Measurements from ENCODE around the gene MAP1LC3B. TPM values are rescaled to one million over a fixed set of nuclear protein-coding genes. Genes with fewer than 3 reads are reported as not detected.

MAP1LC3B gene
- total RNA-seq, 1 experiment from 2014 or later: 56.0 TPM

DNA sequence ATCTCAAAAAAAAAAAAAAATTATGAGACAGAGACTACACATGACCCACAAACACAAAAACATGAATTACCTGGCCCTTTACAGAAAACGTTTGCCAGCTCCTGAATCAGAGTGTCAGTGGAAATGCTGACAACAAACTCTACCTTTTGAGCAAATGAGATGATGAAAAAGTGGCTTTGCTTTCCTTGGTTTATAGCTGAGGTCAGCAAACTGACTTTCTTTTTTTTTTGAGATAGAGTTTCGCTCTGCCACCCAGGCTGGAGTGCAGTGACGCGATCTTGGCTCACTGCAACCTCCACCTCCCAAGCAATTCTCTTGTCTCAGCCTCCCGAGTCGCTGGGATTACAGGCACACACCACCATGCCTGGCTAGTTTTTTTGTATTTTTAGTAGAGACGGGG is 54.3 kb downstream of the MAP1LC3B start:
- no peaks in the 10 kb centered on the region for H3K79me2 ChIP-seq (ENCODE audit: low read length)
- H3K9ac ChIP-seq (ENCODE audit: low read length): no peak overlapping the region
- H3K9me2 ChIP-seq (replicated peaks; ENCODE audit: insufficient read depth, low read length): no peaks in the 10 kb centered on the region
- no peaks in the 10 kb centered on the region for H3K9me3 ChIP-seq (ENCODE audit: low read length)
- H3K4me2 ChIP-seq (ENCODE audit: low read depth, low read length, poor library complexity, severe bottlenecking): no peak overlapping the region
- H2AFZ ChIP-seq (ENCODE audit: low read length): no peak overlapping the region
- H3K4me1 ChIP-seq (ENCODE audit: low read length): no peaks in the 10 kb centered on the region
- H4K20me1 ChIP-seq (ENCODE audit: insufficient read depth, low read depth, low read length): no peaks in the 10 kb centered on the region
- H3K4me3 ChIP-seq (ENCODE audit: low read length): no peak overlapping the region
- DNase-seq: no peak
- no peak overlapping the region for H3K27ac ChIP-seq (ENCODE audit: low read length)
- H3K27me3 ChIP-seq (ENCODE audit: low read length): no peaks in the 10 kb centered on the region
- H3K36me3 ChIP-seq (ENCODE audit: insufficient read depth, low read length): no peaks in the 10 kb centered on the region

DNA sequence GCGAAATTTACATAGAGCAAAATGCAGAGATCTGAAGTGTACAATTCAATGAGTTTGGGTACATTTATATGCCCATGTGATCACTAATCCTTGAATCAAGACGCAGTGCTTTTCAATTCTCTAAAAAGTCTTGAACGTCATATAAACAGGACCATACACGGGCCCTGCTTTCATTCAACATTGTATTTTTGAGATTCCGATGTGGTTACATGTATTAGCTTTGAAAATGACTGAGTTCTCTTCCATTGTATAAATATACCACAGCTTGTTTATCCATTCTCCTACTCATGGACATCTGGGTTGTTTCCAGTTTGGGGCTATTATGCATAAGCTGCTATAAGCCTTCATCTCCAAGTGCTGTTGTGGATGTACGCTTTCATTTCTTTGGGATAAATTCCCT is 55.2 kb downstream of the MAP1LC3B start:
- H3K79me2 ChIP-seq (ENCODE audit: low read length): no peaks in the 10 kb centered on the region
- no peaks in the 10 kb centered on the region for H3K27me3 ChIP-seq (ENCODE audit: low read length)
- H3K36me3 ChIP-seq (ENCODE audit: insufficient read depth, low read length): no peaks in the 10 kb centered on the region
- no peak overlapping the region for H3K9ac ChIP-seq (ENCODE audit: low read length)
- H3K4me3 ChIP-seq (ENCODE audit: low read length): no peak overlapping the region
- no peak overlapping the region for H3K27ac ChIP-seq (ENCODE audit: low read length)
- H3K9me3 ChIP-seq (ENCODE audit: low read length): no peaks in the 10 kb centered on the region
- no peak overlapping the region for H3K4me2 ChIP-seq (ENCODE audit: low read depth, low read length, poor library complexity, severe bottlenecking)
- no peaks in the 10 kb centered on the region for H3K9me2 ChIP-seq (replicated peaks; ENCODE audit: insufficient read depth, low read length)
- no peaks in the 10 kb centered on the region for H3K4me1 ChIP-seq (ENCODE audit: low read length)
- no peaks in the 10 kb centered on the region for H4K20me1 ChIP-seq (ENCODE audit: insufficient read depth, low read depth, low read length)
- DNase-seq: no peak
- H2AFZ ChIP-seq (ENCODE audit: low read length): no peak overlapping the region

DNA sequence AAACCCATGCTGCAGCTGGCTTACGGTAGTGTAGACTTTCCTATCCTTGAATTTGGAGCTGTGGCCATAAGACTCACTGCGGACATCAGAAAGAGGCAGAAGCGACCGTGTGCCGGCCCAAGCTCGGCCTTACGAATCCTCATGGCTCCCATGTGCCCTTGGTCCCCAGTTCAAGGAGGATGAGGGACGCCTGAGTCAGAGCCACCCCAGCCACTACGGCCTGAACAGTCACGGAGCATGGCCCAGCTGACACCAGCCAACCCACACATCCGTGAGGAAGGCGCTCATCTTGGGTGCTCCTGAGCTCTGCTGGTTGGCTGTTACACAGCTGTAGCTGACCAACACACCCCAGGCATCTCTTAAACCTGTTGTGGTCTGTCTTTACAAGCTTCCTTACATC is 56.7 kb downstream of the MAP1LC3B start:
- Histone ChIP-seq H3K27ac (ENCODE audit: low read length) (no peak overlapping the region), H3K4me1 (ENCODE audit: low read length) (no peaks in the 10 kb centered on the region), H3K9me2 (replicated peaks; ENCODE audit: insufficient read depth, low read length) (no peaks in the 10 kb centered on the region), H3K4me2 (ENCODE audit: low read depth, low read length, poor library complexity, severe bottlenecking) (no peak overlapping the region), H3K27me3 (ENCODE audit: low read length) (no peaks in the 10 kb centered on the region), H2AFZ (ENCODE audit: low read length) (no peak overlapping the region), H3K9me3 (ENCODE audit: low read length) (no peaks in the 10 kb centered on the region), H3K9ac (ENCODE audit: low read length) (no peak overlapping the region), H4K20me1 (ENCODE audit: insufficient read depth, low read depth, low read length) (no peaks in the 10 kb centered on the region), H3K4me3 (ENCODE audit: low read length) (no peak overlapping the region), H3K79me2 (ENCODE audit: low read length) (no peaks in the 10 kb centered on the region), H3K36me3 (ENCODE audit: insufficient read depth, low read length) (no peaks in the 10 kb centered on the region)
- DNase-seq: no peak

DNA sequence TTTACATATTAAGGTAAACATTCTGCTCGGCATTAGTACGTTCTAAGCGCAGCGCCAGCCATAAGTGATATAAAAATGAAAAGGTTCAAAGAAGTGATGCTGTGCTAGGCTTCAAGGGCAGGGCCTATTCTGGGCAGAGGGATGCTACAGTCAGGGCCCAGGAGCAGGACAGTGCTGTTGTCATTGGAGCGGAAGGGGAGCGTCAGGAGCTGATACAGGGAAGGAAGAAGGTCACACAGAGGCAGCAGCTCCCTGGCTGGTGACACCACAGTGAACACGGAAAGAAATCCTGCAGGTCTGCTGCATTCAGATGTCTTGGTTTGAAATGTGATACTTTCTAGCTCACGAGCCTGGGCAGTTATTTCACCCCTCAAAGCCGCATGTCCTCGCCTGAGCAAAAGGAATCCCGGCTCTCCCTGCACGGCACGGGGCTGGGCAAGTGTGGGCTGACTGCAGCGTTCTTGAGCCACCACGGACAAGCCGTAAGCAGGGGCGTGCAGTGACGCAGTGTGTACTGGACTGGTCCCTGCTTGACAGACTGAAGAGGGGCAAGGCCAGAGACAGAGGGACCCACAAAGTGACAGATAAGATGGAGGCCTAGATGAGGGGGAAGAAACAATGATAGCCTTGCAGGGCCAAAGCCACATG is 59.6 kb downstream of the MAP1LC3B start:
- H3K4me2 ChIP-seq (ENCODE audit: low read depth, low read length, poor library complexity, severe bottlenecking): no peak overlapping the region
- H3K4me1 ChIP-seq (ENCODE audit: low read length): no peaks in the 10 kb centered on the region
- no peak for DNase-seq
- H3K9me2 ChIP-seq (replicated peaks; ENCODE audit: insufficient read depth, low read length): no peaks in the 10 kb centered on the region
- no peaks in the 10 kb centered on the region for H3K36me3 ChIP-seq (ENCODE audit: insufficient read depth, low read length)
- no peak overlapping the region for H3K4me3 ChIP-seq (ENCODE audit: low read length)
- H2AFZ ChIP-seq (ENCODE audit: low read length): no peak overlapping the region
- H4K20me1 ChIP-seq (ENCODE audit: insufficient read depth, low read depth, low read length): no peaks in the 10 kb centered on the region
- no peaks in the 10 kb centered on the region for H3K9me3 ChIP-seq (ENCODE audit: low read length)
- H3K9ac ChIP-seq (ENCODE audit: low read length): no peak overlapping the region
- H3K27me3 ChIP-seq (ENCODE audit: low read length): no peaks in the 10 kb centered on the region
- H3K79me2 ChIP-seq (ENCODE audit: low read length): no peaks in the 10 kb centered on the region
- H3K27ac ChIP-seq (ENCODE audit: low read length): no peak overlapping the region

DNA sequence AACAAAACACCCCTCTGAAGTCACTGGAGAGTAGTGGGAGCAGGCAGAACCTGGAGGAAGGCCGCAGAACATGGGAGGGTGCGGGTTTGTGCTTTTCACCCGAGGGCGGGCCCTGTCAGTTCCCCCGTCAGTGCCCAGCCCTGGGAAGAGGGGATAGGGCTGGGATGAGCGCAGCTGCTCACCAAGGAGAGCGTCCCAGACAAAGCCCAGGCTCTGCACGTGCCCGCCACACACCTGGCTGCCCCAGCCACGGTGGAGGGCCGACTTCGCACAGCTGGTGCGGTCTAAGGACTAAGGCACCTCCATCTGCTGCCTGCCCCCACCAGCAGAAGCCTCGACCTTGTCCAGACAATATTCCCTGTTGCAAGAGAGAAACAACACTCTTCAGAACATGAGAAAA is 61.2 kb downstream of the MAP1LC3B start:
- Histone ChIP-seq H3K9me2 (replicated peaks; ENCODE audit: insufficient read depth, low read length) (no peaks in the 10 kb centered on the region), H3K9me3 (ENCODE audit: low read length) (no peaks in the 10 kb centered on the region), H3K79me2 (ENCODE audit: low read length) (no peaks in the 10 kb centered on the region), H3K27ac (ENCODE audit: low read length) (no peak overlapping the region), H3K9ac (ENCODE audit: low read length) (no peak overlapping the region), H4K20me1 (ENCODE audit: insufficient read depth, low read depth, low read length) (no peaks in the 10 kb centered on the region), H3K27me3 (ENCODE audit: low read length) (no peaks in the 10 kb centered on the region), H3K4me3 (ENCODE audit: low read length) (no peak overlapping the region), H3K36me3 (ENCODE audit: insufficient read depth, low read length) (no peaks in the 10 kb centered on the region), H3K4me1 (ENCODE audit: low read length) (no peaks in the 10 kb centered on the region), H2AFZ (ENCODE audit: low read length) (no peak overlapping the region), H3K4me2 (ENCODE audit: low read depth, low read length, poor library complexity, severe bottlenecking) (no peak overlapping the region)
- no peak for DNase-seq

Other genes starting within 250 kb of the MAP1LC3B start
- gene C16orf95, start 74.9 kb upstream of the MAP1LC3B start, total RNA-seq (2014; rRNA removed; shearing (Covaris generic); ENCODE audit: low replicate concordance): 9.7 and 12.0 TPM in 2 replicates
- 17.1 and 34.3 TPM in 2 replicates for gene FBXO31, start 8.6 kb upstream of the MAP1LC3B start, total RNA-seq (2014; rRNA removed; shearing (Covaris generic); ENCODE audit: low replicate concordance)
- gene ZCCHC14, start 100.7 kb downstream of the MAP1LC3B start, total RNA-seq (2014; rRNA removed; shearing (Covaris generic); ENCODE audit: low replicate concordance): not detected in 2 replicates
- not detected in 2 replicates for gene JPH3, start 210.2 kb downstream of the MAP1LC3B start, total RNA-seq (2014; rRNA removed; shearing (Covaris generic); ENCODE audit: low replicate concordance)